Measurements from ENCODE around the gene ENO3. TPM values are rescaled to one million over a fixed set of nuclear protein-coding genes. Genes with fewer than 3 reads are reported as not detected.

ENO3 gene
- total RNA-seq, 1 donor from 2014 or later = 25.3 TPM

- Mint-ChIP-seq H3K9me3 (no peaks in the 10 kb centered on the region), H3K36me3 (peaks cover 24% of the 10 kb centered on the region), H3K27me3 (ENCODE audit: low read depth) (peaks cover 5% of the 10 kb centered on the region), H3K4me3 (peak overlapping the region; percentile 86), H3K4me1 (peaks cover 16% of the 10 kb centered on the region), H3K27ac (peak overlapping the region; percentile 30)
- DNase-seq (ENCODE audit: low spot score in 2 of 2, unreplicated experiment in 2 of 2) = no peak
- TF ChIP-seq CTCF (IDR thresholded peaks at IDR 0.05; ENCODE audit: unreplicated experiment) = no peak
These were observed 48.6 kb downstream of the ENO3 start for GRCh38 chr17:4999430-5000093.

DNA sequence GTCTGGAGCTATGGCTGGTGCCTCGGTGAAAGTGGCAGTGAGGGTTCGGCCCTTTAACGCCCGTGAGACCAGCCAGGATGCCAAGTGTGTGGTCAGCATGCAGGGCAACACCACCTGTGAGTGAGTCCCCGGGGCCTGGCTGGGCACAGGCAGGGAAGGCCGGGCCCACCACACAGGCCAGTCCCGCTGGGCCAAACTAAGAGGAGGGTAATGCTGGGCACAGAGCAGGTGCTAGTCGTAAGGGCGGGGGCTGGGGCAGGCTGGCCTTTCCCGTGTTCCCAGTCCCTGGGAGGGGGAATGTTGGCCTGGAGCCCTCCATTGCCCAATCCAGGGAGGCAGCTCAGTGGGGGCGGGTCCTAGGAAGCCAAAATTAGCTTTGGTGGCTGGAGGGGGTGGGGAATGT is 49.3 kb downstream of the ENO3 start:
- H3K4me3 Mint-ChIP-seq = no peak overlapping the region
- peaks cover 3% of the 10 kb centered on the region for H3K27me3 Mint-ChIP-seq (ENCODE audit: low read depth)
- peaks cover 16% of the 10 kb centered on the region for H3K4me1 Mint-ChIP-seq
- H3K36me3 Mint-ChIP-seq = peaks cover 31% of the 10 kb centered on the region
- no peak for TF ChIP-seq CTCF (IDR thresholded peaks at IDR 0.05; ENCODE audit: unreplicated experiment)
- H3K9me3 Mint-ChIP-seq = no peaks in the 10 kb centered on the region
- no peak overlapping the region for H3K27ac Mint-ChIP-seq
- no peak for DNase-seq (ENCODE audit: low spot score in 2 of 2, unreplicated experiment in 2 of 2)

DNA sequence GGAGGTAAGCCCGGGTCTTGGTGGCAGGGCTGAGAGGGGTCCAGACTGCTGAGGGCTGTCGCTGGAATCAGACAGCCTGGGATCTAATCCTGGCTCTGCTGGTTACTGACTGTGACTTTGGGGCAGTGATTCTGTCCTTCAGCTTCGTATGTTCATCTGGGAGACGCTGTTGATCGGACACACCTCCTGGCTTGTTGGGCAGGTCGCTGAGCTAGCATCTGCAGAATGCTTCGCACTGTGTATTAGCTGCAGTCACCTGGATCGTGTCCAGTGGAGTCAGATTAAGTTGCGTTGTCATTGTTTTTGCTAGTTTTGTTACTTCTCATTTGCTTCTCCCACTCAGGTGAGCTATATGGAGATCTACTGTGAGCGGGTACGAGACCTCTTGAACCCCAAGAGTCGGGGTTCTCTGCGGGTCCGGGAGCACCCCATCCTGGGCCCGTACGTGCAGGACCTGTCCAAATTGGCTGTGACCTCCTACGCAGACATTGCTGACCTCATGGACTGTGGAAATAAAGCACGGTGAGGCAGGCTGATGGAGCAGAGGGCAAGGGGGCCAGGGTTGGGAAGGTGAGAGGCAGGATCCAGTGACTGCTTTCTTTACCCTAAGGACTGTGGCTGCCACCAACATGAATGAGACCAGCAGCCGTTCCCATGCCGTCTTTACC is 51.3 kb downstream of the ENO3 start:
- no peak for TF ChIP-seq CTCF (IDR thresholded peaks at IDR 0.05; ENCODE audit: unreplicated experiment)
- Mint-ChIP-seq H3K27me3 (ENCODE audit: low read depth) (no peaks in the 10 kb centered on the region), H3K4me3 (no peak overlapping the region), H3K4me1 (peaks cover 14% of the 10 kb centered on the region), H3K27ac (no peak overlapping the region), H3K36me3 (peaks cover 41% of the 10 kb centered on the region), H3K9me3 (no peaks in the 10 kb centered on the region)
- DNase-seq (ENCODE audit: low spot score in 2 of 2, unreplicated experiment in 2 of 2) = no peak

DNA sequence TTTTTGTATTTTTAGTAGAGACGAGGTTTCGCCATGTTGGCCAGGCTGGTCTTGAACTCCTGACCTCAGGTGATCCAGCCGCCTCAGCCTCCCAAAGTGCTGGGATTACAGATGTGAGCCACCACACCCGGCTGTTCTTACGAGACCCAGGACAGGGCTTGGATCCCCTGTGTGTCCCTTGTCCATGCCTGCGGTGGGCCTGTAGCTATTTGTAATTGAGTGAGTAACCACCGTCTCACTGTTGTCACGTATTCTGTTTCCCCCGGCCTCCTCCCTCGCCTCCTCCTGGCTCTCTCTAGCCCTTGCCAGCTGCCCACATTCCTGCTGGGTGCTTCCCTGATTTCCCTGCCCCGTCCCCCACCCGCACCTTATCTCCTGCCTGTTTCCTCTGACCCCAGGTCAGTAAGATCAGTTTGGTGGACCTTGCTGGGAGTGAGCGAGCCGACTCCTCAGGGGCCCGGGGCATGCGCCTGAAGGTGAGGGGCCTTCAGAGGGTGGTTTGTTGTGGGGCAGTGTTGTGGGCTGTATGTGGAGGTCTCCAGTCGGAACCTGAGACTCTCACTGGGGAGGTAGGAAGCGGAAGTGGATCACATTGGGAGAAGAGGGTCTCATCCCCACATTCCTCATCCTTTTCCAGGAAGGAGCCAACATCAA is 52.4 kb downstream of the ENO3 start:
- no peak for TF ChIP-seq CTCF (IDR thresholded peaks at IDR 0.05; ENCODE audit: unreplicated experiment)
- H3K36me3 Mint-ChIP-seq = peaks cover 50% of the 10 kb centered on the region
- H3K27me3 Mint-ChIP-seq (ENCODE audit: low read depth) = no peaks in the 10 kb centered on the region
- H3K4me1 Mint-ChIP-seq = peaks cover 14% of the 10 kb centered on the region
- H3K27ac Mint-ChIP-seq = no peak overlapping the region
- H3K9me3 Mint-ChIP-seq = no peaks in the 10 kb centered on the region
- no peak for DNase-seq (ENCODE audit: low spot score in 2 of 2, unreplicated experiment in 2 of 2)
- H3K4me3 Mint-ChIP-seq = no peak overlapping the region

Small RNA genes lying within 50 kb of the gene (microRNA-seq; reads per million reads assigned to microRNA genes)
- not detected for gene MIR6864
- gene MIR6865 = 0.88 reads per million

Other genes starting within 250 kb of the ENO3 start
- 95.2 to 101 TPM (median 99.5 TPM) in 3 replicates for gene PELP1, start 247.0 kb upstream of the ENO3 start, total RNA-seq
- gene ARRB2, start 240.5 kb upstream of the ENO3 start, total RNA-seq = 34.9 to 39.7 TPM (median 38.7 TPM) in 3 replicates
- 11.8 to 15.8 TPM (median 15.5 TPM) in 3 replicates for gene MED11, start 219.7 kb upstream of the ENO3 start, total RNA-seq
- gene ZMYND15, start 211.3 kb upstream of the ENO3 start, total RNA-seq = 0.78 to 0.93 TPM (median 0.81 TPM) in 3 replicates
- 7.6 to 8.8 TPM (median 8.1 TPM) in 3 replicates for gene CXCL16, start 211.2 kb upstream of the ENO3 start, total RNA-seq
- not detected in 3 replicates for gene TM4SF5, start 179.2 kb upstream of the ENO3 start, total RNA-seq
- gene VMO1, start 164.8 kb upstream of the ENO3 start, total RNA-seq = 2.3 to 2.6 TPM (median 2.5 TPM) in 3 replicates
- 0.22 TPM in 1 of 3 replicates, not detected in the others for gene GLTPD2, start 162.2 kb upstream of the ENO3 start, total RNA-seq
- 98.2 to 102 TPM (median 102 TPM) in 3 replicates for gene PSMB6, start 155.0 kb upstream of the ENO3 start, total RNA-seq
- gene PLD2, start 144.0 kb upstream of the ENO3 start, total RNA-seq = 77.3 to 83.6 TPM (median 82.5 TPM) in 3 replicates
- 113 to 117 TPM (median 114 TPM) in 3 replicates for gene MINK1, start 117.8 kb upstream of the ENO3 start, total RNA-seq
- gene C17orf107, start 51.6 kb upstream of the ENO3 start, total RNA-seq = 8.6 to 9.3 TPM (median 9.2 TPM) in 3 replicates
- gene CHRNE, start 48.0 kb upstream of the ENO3 start, total RNA-seq = 1.5 to 1.9 TPM (median 1.7 TPM) in 3 replicates
- gene GP1BA, start 18.8 kb upstream of the ENO3 start, total RNA-seq = not detected in 3 replicates
- gene SLC25A11, start 11.1 kb upstream of the ENO3 start, total RNA-seq = 52.5 to 54.2 TPM (median 53.9 TPM) in 3 replicates
- gene RNF167, start 10.9 kb upstream of the ENO3 start, total RNA-seq = 72.3 to 74.6 TPM (median 73.1 TPM) in 3 replicates
- gene PFN1, start 2.6 kb upstream of the ENO3 start, total RNA-seq = 357 to 377 TPM (median 370 TPM) in 3 replicates
- 72.8 to 86.9 TPM (median 72.9 TPM) in 3 replicates for gene SPAG7, start 16.7 kb downstream of the ENO3 start, total RNA-seq
- gene CAMTA2, start 36.6 kb downstream of the ENO3 start, total RNA-seq = 27.0 to 31.6 TPM (median 31.2 TPM) in 3 replicates
- gene INCA1, start 46.4 kb downstream of the ENO3 start, total RNA-seq = 1.7 to 3.1 TPM (median 2.7 TPM) in 3 replicates
- 78.5 to 82.9 TPM (median 81.7 TPM) in 3 replicates for gene KIF1C, start 46.8 kb downstream of the ENO3 start, total RNA-seq
- 0.20 to 0.54 TPM (median 0.38 TPM) in 3 replicates for gene SLC52A1, start 84.3 kb downstream of the ENO3 start, total RNA-seq
- gene ZFP3, start 127.3 kb downstream of the ENO3 start, total RNA-seq = 0.96 to 1.0 TPM (median 1.00 TPM) in 3 replicates
- 27.1 to 29.9 TPM (median 27.2 TPM) in 3 replicates for gene ZNF232, start 160.8 kb downstream of the ENO3 start, total RNA-seq
- gene USP6, start 164.9 kb downstream of the ENO3 start, total RNA-seq = 0.38 to 0.54 TPM (median 0.42 TPM) in 3 replicates
- 18.3 to 21.0 TPM (median 18.9 TPM) in 3 replicates for gene ZNF594, start 240.7 kb downstream of the ENO3 start, total RNA-seq